ENCODE data around the gene KCNQ2.

DNA sequence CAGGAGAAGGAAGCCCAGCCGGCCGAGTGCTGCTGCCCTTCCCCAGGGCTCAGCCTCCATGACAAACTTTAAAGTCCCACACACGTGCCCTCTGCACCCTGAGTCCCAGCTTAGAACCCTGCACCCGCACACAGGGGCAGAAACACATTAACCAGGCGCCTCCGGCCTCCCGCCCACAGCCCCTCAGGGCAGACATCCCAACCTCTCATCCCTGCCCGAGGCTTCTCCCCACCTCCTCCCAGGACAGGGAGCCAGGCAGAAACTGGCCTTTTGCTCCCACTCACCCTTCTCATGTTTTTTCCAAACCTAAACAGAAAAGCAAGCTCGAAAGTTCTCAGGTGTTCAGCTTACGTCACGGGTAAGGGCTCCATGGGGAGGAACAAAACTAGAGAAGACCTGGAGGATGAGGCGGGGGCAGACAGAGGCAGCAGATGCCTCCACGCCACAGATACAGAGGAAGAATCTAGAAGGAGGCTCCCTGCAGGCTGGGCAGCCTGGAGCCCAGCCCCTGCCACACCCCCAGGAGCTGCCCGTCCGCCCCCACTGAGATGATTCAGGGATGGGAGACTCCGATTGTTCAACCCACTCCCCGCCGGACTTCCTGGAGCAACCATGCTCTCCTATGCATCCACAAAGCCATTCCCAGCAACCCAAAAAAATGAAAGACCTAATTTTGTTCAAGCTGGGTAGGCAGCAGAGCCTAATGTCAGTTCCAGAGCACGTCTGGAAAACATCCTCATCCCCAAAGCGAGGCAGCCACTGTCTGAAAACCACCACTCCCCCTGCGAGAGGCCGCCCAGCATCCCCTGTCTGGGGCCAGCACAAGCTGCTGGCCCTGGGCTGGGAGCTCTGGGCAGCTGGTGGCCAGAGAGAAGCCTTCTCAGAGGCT lies 8.8 kb downstream of the KCNQ2 start:
- TF ChIP-seq POLR2AphosphoS5 (IDR thresholded peaks at IDR 0.05) (no peak), POLR2A (IDR thresholded peaks at IDR 0.05) (no peak), EP300 (IDR thresholded peaks at IDR 0.05) (no peak)
- TF ChIP-seq, protein P1, sequence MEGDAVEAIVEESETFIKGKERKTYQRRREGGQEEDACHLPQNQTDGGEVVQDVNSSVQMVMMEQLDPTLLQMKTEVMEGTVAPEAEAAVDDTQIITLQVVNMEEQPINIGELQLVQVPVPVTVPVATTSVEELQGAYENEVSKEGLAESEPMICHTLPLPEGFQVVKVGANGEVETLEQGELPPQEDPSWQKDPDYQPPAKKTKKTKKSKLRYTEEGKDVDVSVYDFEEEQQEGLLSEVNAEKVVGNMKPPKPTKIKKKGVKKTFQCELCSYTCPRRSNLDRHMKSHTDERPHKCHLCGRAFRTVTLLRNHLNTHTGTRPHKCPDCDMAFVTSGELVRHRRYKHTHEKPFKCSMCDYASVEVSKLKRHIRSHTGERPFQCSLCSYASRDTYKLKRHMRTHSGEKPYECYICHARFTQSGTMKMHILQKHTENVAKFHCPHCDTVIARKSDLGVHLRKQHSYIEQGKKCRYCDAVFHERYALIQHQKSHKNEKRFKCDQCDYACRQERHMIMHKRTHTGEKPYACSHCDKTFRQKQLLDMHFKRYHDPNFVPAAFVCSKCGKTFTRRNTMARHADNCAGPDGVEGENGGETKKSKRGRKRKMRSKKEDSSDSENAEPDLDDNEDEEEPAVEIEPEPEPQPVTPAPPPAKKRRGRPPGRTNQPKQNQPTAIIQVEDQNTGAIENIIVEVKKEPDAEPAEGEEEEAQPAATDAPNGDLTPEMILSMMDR (IDR thresholded peaks at IDR 0.05): no peak

Measured in stomach (tissue), 4 donors.